HG03064 (cell line): ENCODE results near the gene SLC10A3.

Experiments used
- ATAC-seq: cut with Tn5 transposase; IDR thresholded peaks from one replicate; pipeline ENCODE4 v1.9.1; 2021; ENCODE audit warnings: low read depth; ENCODE audit not compliant: unreplicated experiment

SLC10A3 gene

DNA sequence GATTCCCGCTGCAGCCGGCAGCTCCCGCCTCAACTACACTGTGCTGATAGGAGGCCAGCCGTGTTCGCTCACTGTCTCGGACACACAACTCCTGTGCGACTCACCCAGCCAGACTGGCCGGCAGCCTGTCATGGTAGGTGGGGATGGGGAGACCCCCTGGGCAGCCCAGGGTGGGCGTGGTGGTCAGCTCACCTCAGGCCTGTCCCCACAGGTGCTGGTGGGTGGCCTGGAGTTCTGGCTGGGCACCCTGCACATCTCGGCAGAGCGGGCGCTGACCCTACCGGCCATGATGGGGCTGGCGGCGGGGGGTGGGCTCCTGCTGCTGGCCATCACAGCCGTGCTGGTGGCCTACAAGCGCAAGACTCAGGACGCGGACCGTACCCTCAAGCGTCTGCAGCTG lies 22.9 kb downstream of the SLC10A3 start:
- ATAC-seq: no peak

DNA sequence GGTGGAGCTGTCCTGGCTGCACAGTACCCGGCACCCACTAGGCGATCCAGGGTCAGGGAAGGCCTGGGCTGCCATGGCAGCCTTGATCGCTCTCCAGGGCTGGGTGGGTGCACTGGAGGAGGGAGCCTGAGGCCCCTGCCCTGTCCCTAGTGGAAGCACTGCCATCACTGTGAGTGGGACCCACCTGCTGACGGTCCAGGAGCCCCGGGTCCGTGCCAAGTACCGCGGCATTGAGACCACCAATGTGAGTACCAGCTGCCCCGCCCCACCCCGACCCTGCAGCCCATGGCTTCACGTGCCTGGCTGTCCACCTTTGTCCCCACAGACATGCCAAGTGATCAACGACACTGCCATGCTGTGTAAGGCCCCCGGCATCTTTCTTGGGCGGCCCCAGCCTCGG lies 23.5 kb downstream of the SLC10A3 start:
- no peak for ATAC-seq

DNA sequence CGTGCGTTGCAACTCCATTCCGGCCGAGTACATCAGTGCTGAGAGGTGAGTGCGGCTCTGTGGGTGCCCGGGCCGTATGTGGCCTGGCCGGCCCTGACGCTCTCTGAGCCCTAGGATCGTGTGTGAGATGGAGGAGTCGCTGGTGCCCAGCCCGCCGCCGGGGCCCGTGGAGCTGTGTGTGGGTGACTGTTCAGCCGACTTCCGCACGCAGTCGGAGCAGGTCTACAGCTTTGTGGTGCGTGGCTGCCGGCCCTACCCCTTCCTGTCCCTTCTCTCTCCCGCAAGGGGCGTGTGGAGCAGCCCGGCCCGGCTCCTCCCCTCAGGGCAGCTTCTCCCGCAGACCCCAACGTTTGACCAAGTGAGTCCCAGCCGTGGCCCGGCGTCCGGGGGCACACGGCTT lies 24.4 kb downstream of the SLC10A3 start:
- ATAC-seq: no peak

DNA sequence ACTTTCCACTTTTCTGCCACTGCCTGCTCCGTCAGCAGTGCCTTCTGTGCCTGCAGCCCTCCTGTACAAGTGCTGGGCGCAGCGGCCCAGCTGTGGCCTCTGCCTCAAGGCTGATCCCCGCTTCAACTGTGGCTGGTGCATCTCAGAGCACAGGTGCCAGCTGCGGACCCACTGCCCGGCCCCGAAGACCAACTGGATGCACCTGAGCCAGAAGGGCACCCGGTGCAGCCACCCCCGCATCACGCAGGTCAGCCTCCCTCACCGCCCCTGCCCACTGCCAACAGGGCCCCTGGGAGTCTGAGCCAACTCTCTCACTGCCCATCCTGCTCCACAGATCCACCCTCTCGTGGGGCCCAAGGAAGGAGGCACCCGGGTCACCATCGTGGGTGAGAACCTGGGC lies 24.8 kb downstream of the SLC10A3 start:
- ATAC-seq: no peak

DNA sequence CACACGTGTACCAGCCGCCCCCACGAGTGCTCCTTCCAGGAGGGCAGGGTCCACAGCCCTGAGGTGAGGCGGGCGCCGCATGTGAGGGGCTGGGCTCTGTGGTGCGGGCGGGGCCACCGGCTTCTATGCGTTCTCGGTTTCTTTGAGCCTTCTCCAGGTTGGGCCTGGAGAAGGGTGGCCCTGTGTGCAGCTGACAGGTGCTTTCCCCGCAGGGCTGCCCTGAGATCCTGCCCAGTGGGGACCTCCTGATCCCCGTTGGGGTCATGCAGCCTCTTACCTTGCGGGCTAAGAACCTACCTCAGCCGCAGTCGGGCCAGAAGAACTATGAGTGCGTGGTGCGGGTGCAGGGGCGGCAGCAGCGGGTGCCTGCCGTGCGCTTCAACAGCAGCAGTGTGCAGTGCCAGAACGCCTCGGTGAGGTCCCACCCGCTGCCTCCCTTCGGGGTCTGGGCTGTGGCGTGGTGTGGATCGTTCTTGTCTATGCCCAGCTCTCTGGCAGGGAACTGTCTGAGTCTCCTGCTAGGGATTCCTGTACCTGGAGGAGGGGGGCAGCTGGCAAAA lies 25.5 kb downstream of the SLC10A3 start:
- no peak for ATAC-seq

DNA sequence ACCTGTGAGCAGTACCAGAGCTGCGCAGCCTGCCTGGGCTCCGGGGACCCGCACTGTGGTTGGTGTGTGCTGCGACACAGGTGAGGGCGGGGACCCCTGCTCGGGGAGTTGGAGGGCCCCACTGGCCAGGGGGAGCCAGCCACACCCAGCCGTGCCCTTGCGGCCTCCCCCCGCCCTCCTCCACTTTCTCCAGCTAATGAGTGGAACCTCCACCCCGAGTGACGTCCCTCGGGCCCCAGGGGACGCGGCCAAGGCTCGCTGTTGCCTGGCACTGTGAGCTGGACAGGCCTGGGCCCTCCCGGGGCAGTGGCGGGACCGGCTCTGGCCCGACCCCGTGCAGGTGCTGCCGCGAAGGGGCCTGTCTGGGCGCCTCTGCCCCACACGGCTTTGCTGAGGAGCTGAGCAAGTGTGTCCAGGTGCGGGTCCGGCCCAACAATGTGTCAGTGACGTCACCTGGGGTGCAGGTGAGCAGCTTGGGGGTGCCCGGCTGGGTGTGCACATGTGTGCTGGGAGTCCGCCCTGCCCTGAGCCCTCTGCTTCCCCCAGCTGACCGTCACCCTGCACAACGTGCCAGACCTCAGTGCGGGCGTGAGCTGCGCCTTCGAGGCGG lies 26.7 kb downstream of the SLC10A3 start:
- ATAC-seq: no peak

DNA sequence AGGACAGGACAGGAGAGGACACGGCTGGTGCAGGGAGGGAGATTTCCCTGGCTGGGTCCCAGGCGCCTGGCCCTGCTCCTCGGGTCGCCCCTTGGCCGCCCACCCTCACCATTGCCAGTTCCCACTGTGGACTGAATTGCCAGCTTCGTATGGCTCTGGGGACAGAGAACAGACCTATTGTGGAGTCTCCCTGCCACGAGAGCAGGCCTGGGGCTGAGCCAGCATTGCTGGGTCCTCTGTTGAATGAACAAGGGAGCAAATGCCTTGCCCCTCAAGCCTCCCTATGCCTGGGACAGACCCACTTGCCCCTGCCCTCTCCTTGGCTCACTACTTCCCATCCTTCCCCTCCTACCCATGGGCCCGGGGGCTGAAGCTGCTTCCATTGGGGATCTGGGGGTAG lies 28.0 kb downstream of the SLC10A3 start:
- no peak for ATAC-seq

DNA sequence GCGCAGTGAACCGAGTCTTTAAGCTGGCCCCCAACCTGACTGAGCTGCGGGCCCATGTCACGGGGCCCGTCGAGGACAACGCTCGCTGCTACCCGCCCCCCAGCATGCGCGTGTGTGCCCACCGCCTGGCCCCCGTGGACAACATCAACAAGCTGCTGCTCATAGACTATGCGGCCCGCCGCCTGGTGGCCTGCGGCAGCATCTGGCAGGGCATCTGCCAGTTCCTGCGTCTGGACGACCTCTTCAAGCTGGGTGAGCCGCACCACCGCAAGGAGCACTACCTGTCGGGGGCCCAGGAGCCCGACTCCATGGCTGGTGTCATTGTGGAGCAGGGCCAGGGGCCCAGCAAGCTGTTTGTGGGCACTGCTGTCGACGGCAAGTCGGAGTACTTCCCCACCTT lies 30.1 kb downstream of the SLC10A3 start:
- no peak for ATAC-seq

DNA sequence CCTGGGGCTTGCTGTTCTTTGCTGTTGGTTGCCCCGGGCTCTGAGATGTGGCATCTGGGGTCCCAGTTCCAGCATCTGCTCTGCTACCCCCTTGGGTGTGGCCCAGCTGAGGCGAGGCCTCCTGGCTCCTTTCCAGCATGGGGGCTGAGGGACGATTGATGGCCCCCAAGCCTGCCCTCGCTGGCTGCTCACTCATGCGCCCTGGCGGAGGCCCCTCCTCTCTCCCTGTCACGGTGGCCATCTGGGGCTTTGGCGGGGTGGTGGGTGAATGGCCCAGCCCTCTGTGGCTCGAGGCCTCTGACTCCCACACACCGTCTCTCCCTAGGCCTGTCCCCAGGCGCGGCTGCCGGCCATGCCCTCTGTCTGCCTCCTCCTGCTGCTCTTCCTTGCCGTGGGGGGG lies 30.6 kb downstream of the SLC10A3 start:
- no peak for ATAC-seq

DNA sequence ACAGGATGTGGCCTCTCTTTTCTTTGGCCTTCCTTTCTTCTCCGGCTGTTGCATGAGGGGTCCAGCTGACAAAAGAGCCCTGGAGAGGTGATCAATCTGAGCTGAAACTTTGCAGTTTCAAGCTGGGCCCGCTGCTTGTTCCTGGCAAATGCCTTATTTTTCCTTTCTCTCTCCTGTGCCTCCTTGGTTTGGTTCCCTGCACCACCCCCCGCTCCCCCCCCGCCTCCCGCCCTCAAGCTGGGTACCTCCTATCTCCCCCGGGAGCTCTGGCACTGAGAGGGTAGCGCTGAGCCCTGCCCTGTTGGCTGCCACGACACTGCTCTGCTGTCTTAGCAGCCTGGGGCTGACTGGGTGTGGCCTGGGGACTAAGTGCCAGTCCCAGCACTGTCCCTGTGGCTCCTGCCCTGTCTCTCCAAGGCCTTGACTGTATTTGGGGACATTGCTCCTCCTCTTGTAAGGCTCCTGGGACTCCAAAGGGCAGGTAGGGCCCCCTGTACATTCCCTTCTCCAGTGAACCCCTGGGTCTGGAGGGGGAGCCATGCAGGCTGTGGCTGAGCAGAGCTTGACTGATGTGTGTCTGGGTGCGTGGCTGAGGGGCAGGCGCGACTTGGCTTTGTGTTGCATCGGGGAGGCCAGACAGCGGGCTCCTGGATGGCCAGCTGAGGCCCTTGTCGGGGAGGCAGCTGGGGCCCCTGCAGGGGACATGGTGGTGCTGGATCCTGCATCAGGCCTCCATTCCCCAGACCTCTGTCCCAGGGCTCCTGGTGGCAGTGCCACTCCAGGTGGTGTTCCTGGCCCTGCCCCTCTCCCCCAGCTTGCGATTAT lies 31.3 kb downstream of the SLC10A3 start:
- ATAC-seq: no peak

DNA sequence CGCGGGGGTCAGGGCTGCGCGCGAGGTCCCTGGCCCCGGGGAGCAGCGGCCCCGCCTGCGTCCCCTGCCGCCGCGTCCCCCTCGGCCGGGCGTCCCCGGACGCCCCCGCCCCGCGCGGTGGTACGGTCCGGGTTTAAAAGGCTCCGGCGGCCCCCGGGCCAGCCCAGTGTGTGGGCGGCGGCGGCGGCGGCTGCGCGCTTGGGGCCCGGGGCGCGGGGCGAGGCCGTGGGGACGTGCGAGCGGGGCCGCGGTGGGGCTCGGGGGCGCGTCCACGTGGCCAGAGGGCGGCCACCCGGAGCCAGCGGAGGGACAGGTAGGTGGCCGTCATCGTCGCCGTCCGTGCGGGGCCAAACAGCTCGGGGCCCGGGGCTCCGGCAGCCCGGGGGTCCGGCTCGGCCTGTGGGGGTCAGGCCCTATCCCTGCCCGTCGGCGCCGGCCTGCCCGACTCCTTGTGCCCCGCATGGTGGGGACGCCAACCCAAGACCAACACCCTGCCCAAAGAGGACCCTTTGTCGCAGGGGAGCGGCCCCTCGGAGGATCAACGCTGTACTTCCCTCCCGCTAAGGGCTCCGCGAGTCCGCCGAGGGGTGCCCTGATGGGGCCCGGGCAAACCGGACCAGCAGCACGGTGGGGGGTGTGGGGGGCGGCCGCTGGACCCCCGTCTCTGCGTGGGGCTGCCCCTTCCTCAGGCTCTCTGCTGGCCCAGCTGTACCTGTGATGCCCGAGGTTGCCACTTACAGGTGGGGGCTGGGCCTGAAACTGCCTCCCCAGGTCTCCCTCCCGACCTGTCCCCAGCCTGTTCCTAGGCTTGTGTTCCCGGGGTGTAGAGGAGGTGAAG lies 32.1 kb downstream of the SLC10A3 start, which contains the start of gene PLXNA3:
Gene PLXNA3, plus strand, starts transcription at position 166 of the 838 bp plus-strand sequence. CDS start 1,903 bp downstream, outside the sequence.
- ATAC-seq: peak; percentile 48

DNA sequence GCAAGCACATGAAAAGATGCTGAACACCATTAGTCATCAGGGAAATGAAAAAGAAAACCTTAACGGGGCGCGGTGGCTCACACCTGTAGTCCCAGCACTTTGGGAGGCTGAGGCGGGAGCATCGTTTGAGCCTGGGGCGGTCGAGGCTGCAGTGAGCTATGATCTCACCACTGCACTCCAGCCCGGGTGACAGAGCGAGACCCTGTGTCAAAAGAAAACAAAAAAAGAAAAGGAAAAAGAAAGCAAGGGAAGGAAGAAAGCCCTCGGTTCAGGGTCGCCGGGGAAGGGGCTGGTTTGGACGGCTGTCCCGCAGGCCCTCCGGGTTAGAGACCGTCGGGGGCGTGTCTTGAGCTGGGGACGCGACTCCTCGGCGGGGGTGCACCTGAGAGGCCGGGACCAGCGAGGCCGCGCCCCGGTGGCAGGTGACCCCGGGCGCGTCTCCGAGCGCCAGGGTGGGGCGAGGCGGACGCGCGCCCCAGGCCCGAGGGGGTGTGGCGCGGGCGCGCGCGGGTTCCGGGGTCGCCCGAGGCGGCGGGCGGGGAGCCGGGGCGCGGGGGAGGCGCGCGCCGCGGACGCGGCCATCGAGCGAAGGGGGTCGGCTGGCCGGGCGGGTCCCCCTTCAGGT lies 32.8 kb downstream of the SLC10A3 start:
- peak; percentile 49 for ATAC-seq

DNA sequence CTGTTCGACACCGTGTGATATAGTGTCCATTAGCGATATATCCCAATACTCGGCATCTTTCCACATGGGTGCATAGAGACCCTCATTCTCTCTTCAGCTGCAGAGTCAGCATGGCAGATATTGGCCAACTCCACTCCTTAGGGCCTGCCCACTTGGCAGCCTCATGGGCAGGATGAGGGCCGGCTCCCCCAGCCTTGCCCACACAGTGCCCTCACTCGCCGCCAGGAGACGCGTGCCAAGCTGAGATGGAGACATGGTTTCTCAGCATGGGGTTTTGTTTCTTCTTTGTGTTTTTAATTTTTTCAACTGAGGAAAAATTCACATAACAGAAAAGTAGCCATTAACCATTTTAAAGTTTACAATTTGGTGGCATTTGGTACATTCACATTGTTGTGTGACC lies 37.6 kb downstream of the SLC10A3 start:
- ATAC-seq: no peak

DNA sequence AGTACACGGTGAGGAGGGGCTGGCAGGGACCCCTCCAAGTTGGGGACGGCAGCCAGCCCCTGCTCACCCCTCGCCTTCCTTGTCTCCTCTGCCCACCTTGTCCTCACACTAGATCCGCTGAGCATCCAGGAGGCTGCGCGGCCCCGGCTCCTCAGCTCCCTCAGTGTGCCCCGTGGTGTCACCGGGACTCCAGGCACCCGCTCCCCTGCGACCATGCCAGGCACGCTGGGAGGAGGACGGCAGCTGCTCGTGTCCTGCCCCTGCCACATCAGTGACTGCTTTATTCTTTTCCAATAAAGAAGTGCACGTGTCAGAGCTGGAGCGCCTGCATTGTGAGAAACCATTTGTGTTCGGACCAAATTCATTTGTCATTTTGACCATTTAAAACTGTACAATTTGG lies 40.1 kb downstream of the SLC10A3 start:
- no peak for ATAC-seq

DNA sequence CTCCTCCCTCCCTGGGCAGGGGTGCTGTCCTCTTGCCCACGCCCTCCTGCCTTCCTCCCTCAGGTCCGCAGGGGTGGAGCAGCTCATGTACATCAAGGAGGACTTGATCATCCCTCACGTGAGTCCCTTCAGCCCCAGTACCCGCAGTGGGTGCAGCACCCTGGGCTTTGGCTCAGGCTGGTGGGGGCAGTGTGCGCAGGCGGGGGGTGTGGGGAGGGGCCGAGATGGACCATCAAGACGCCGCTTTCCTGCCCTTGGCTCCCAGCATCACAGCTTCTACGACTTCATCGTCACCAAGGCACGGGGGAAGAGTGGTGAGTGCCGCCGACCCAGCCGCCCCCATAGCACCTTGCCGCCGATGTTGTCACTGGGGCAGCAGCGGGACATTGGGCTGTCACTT lies 40.8 kb downstream of the SLC10A3 start:
- no peak for ATAC-seq

DNA sequence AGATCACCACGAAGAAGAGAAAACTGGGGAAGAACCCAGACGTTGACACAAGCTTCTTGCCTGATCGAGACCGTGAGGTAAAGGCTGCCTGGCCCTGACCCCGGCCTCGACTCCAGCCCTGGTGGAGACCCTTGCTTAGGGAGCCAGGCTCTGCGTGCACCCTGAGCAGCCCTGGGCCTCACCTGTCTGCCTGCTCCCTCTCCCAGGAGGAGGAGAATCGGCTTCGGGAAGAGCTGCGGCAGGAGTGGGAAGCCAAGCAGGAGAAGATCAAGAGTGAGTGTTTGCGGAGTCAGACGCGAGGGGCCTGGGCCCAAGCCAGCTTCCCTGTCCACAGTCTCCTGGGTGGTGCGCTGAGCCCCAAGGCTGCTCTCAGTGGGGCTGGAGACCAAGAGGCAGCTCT lies 41.9 kb downstream of the SLC10A3 start:
- ATAC-seq: no peak

DNA sequence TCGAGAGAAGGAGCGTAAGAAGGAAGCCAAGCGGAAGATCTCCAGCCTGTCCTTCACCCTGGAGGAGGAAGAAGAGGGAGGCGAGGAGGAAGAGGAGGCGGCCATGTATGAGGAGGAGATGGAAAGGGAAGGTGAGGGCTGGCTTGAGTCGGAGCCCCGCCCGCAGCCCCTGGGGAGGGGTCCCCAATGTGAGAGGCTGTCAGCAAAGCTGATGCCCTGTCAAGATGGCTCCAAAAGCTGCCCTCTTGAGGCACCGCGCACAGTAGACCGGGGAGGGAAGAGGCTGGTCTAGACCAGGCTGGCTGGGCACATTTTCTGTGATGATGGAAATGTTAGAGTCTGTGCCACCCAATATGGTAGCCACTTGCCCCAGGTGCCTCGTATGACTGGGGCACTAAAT lies 44.0 kb downstream of the SLC10A3 start:
- ATAC-seq: no peak

DNA sequence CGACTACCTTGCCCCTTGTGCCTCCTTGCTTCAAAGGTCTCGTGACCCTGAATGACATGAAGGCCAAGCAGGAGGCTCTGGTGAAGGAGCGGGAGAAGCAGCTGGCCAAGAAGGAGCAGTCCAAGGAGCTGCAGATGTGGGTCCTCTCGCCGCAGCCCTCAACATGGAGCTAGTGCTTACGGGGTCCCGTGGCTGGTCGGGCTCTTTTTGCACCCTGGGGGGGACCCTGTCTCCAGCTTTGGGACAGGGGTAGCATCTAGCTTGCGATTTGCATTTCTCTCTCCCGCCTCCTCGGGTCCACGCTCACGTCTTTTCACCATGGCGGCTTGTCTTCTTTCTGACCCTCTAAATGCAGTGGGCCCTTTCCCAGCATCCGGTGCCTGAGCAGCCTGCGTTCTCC lies 44.7 kb downstream of the SLC10A3 start:
- ATAC-seq: no peak

DNA sequence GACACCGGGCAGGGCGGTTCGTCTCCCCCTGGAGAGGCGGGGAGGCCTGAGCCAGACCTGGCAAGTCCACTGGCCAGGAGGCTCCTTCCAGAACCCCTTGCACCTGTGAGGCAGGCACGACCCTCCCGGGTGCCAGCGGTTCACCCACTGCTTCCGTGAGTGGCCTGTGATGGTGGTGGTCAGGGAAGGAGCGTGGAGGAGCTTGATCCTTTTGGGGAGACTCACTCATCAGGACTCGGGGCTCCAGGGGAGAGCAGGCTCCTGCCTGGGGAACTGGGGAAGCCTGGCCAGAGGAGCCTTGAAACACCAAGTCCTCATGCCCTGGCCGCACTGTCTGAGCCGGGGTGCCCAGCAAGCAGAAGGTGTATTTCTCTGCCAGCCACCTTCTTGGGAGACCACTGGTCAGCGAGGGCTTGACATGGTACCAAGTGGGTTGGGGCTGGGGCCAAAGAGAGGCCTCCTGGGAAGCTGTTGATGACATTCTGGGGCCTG lies 45.6 kb downstream of the SLC10A3 start:
- ATAC-seq: no peak

DNA sequence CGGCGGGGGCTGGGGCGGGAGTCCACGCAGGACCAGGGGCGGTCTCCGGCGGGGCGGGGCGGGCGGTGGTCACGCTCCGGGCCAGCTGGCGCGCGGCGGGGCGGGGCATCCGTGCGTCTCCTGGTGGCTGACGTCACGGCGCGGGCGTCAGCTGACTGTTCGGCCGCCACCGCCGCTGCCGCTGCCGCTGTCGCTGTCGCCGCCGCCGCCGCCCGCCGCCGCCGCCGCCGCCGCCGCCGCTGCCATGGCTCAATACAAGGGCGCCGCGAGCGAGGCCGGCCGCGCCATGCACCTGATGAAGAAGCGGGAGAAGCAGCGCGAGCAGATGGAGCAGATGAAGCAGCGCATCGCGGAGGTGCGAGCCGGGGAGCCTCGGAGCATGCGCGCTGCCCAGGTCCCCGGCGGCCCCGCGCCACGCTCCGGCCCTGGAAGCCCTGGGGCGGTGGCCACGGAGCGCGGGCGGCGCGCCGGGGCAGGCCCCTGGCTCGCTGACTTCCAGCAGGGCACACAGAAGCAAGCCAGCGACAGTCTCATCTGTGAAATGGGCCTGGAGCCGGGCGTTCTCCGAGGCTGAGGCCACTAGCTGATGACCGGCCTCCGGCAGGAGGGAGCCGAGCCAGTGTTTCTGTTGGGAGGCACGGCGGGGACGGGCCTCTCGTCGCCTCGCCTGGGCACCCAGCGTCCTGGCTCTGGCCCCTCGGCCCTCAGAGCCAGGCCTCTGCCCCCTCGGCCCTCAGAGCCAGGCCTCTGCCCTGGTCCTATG lies 46.3 kb downstream of the SLC10A3 start, which contains the start of gene FAM50A:
Gene FAM50A, plus strand, starts transcription at position 150 of the 763 bp plus-strand sequence. Its CDS starts 95 bp downstream, at position 245.
- ATAC-seq: peak; percentile 79
